GM18951 (cell line): ENCODE data around the gene JMJD8.

Experiments used
- POLR2A ChIP-seq: IDR thresholded peaks from 4 replicates; pipeline ENCODE4 v1.6.1; 2011; ENCODE audit warnings: mild to moderate bottlenecking; ENCODE audit not compliant: insufficient read length, insufficient read depth; ENCODE audit errors: extremely low read depth
- in situ Hi-C: fragments of 300-500 bp; cut with MboI; formaldehyde crosslinking; loops from one replicate; pipeline ENCODE4 v1.12.0; 2022; ENCODE audit warnings: low sequenced_read_pairs, mixed read lengths, inconsistent platforms; ENCODE audit not compliant: unreplicated experiment

JMJD8 gene

DNA sequence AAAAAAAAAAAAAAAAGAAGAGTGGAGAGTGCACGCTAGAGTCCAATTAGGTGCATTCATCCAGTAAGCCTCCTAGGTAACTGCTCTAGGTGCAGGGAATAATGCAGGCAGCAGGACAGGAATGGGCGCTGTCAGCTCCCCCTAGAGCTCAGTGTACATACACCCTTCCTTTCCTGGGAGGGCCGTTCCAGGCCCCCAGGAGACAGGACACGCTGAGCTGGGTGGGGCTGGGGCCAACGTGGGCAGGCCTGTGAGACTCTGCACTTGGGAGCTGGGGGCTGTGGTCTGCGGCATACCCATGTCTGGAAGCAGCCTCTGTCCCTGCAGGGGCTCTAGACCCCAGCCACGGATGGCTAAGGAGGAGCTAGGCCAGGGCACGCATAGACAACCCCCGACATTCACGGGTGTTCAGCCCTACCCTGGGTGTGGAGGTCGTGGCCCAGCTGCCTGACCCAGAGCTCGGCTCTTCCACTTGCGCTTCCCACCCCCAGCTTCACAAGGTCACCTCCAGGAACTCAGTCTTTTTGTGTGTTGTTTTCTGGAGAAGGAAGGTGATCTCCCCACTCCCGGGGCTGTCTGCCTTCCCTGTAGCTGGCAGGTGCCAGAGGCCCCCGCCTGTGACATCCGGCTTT, 35.8 kb upstream of the JMJD8 start:
- in situ Hi-C loops = loop anchor here (10.0 kb wide), 1 partner anchor 65 kb away; the partner anchor contains the start of genes CHTF18 and RPUSD1

DNA sequence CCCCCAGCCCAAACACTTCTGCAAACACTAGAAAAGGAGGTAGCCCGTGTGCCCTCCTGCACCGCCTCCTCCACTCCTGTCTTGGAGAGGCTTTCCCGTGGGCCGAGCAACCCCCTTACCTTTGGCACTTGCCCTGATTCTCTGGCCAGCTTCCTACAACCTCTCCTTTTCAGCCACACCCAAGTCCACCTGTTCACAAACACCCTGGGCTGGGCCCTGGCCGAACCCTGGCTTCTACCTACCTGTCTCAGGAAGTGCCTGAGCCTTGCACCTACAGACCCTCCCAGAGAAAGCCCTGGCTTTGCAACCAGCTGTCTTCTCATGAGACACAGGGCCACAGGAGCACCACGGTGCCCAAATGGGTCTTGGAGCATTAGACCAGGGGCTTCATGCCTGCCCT, 34.8 kb upstream of the JMJD8 start:
- no peak for TF ChIP-seq POLR2A
- in situ Hi-C loops = loop anchor here (10.0 kb wide), 1 partner anchor 66 kb away; the partner anchor contains the start of genes CHTF18 and RPUSD1

More for the DNA sequence above, 35.8 kb upstream of the JMJD8 start:
- no peak for TF ChIP-seq POLR2A

DNA sequence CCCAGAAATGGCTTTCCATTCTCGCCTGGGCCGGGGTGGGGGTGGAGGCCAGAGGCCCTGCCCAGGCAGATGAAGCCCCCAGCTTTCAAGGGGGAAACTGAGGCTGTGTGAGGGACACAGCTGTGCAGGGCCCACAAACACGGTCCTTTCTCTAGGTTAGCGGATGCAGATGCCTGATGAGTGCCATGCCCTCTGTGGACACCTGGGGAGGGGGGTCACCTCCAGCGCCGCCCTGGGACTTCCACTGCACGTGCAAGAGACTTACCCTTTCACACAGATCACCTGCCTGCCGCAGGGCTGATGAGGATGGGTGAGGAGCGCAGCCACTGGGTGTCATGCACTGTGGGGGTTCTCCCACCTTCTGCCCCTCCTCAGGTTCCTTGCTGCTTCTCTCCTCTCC, 34.3 kb upstream of the JMJD8 start:
- no peak for TF ChIP-seq POLR2A
- in situ Hi-C loops = loop anchor here (10.0 kb wide), 1 partner anchor 66 kb away; the partner anchor contains the start of genes CHTF18 and RPUSD1

DNA sequence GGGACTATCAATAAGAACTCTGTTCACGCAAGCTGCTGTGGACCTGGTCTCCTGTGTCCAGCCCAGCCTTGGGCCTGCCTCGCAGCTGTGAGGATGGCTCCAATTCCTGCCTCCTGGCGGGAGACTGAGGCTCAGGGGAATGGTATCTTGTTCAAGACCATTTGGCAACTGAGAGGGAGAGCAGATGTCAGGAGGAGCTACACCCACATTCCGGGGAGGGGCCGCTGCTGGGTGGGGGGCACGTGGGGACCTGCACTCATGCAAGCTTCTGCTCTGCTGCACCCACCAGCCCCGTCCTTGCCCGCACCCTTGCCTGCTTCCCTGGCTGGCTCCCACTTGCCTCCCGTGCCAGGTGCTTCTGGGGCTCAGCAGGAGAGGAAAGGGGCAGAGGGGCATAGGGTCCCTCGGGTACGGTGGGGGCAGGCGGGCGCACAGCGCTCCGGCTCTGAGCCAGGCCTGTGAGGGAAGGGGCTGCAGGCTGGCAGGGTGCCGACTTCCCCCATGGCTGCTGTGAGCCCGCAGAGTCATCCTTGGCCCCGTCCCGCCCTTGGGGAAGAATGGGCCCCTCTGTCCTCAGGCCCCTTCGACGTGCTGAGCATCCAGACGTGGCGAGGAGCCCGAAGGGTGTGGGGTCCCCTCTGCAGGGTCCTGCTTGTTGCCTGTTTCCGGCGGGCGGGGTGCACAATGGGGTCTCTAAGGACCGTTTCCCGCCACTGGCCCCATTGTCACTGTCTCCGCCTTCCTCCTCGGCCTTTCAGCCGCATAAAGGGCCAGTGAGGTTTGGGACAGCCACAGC, 33.5 kb upstream of the JMJD8 start:
- in situ Hi-C loops = loop anchor here (10.0 kb wide), 1 partner anchor 67 kb away; the partner anchor contains the start of genes CHTF18 and RPUSD1
- peak; percentile 16 for TF ChIP-seq POLR2A

DNA sequence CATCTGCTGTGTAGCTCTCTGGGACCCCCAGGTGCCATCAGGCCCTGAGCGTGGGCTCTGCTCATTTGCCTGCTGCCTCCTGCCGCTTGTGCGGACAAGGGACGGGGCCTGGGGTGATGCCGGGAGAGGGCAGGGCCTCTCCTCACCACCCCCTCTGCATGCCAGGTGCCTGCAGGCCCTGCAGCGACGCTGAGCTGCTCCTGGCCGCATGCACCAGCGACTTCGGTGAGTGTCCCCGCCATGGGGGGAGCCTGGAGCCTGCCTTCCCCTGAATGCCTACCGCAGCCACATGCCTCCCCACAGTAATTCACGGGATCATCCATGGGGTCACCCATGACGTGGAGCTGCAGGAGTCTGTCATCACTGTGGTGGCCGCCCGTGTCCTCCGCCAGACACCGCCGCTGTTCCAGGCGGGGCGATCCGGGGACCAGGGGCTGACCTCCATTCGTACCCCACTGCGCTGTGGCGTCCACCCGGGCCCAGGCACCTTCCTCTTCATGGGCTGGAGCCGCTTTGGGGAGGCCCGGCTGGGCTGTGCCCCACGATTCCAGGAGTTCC, 32.7 kb upstream of the JMJD8 start:
- TF ChIP-seq POLR2A = no peak
- in situ Hi-C loops = loop anchor here (10.0 kb wide), 1 partner anchor 68 kb away; the partner anchor contains the start of genes CHTF18 and RPUSD1

DNA sequence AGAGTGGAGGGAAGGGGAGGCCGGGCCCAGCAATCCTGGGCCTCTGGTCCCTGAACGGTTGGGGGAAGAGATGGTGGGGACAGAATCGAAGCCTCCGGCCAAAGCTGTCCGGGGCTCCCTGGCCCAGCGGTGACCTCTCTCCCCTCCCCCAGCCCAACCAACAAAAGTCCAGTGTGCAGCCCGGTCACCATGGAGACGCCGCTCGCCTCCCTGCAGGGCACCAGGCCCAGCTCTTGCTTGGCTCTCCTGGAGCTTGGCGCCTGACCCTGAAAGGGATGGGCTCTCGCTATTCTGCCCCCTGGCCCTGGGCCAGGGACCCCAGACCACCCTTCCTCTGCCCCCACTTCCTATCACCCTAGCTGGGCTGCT, 32.0 kb upstream of the JMJD8 start:
- in situ Hi-C loops = loop anchor here (10.0 kb wide), 1 partner anchor 69 kb away; the partner anchor contains the start of genes CHTF18 and RPUSD1
- no peak for TF ChIP-seq POLR2A

DNA sequence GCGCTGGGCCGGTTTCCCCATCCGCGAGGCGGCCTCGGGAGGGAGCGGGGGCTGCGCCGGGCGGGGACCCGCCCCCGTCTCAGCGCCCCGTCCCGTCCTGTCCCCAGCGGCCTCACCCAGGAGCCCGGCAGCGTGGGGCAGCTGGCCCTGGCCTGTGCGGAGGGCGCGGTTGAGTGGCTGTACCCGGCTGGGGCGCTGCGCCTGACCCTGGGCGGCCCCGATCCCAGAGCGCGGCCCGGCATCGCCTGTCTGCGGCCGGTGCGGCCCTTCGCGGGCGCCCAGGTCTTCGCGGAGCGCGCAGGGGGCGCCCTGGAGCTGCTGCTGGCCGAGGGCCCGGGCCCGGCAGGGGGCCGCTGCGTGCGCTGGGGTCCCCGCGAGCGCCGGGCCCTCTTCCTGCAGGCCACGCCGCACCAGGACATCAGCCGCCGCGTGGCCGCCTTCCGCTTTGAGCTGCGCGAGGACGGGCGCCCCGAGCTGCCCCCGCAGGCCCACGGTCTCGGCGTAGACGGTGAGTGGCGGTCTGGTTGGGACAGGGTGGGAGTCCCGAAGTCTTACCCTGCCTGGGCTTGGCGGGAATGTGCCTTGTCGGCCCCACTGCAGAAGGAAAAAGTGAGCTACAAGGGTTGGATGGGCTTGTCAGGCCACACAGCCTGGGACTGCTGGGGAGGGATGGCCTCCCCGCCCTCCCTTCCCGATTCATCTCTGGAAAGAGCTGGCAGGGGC, 31.5 kb upstream of the JMJD8 start:
- in situ Hi-C loops = loop anchor here (10.0 kb wide), 1 partner anchor 69 kb away; the partner anchor contains the start of genes CHTF18 and RPUSD1
- peak; percentile 7 for TF ChIP-seq POLR2A

DNA sequence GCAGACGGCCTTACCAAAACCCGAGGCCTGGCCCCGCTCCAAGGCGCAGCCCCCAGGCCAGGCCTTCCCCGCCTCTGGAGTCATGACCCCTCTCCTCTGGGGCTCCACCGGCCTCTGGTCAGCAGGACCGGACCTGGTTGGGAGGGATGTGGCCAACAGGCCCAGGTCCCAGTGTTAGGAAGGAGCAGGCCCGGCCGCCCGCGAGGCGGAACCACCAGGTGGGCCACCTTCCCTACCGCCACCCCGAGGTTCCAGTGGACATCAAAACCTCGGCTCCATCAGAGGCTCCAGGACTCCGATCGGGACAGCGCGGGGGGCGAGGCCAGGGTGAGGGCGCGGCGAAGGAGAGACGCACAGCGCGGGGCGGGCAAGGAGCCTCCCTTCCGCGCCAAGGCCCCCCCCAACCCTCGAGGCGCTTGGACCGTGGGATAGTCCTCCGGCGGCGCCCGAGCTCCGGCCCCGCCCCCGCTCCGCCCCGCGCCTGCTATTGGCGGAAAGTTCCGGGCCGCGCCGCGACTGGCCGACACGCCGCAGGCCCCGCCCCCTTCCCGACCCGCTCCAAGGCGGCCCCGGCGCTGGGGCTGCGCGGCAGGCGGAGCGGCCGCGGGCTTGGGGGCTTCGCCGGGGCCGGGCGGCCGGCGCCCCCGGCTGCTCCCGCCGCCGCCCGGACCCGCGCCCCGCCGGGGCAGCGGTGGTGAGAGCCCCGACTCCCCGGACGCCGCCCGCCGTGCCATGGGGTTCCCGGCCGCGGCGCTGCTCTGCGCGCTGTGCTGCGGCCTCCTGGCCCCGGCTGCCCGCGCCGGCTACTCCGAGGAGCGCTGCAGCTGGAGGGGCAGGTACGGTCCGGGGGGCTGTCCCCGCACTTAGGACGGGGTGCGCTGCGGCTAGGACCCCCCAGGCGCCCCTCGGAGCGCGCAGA, 30.7 kb upstream of the JMJD8 start, which contains the start of gene METRN:
Gene METRN, plus strand, starts transcription at position 561 of the 919 bp plus-strand sequence. Its CDS starts 172 bp downstream, at position 733.
- in situ Hi-C loops = loop anchor here (10.0 kb wide), 1 partner anchor 70 kb away; the partner anchor contains the start of genes CHTF18 and RPUSD1
- TF ChIP-seq POLR2A = peak; percentile 16

DNA sequence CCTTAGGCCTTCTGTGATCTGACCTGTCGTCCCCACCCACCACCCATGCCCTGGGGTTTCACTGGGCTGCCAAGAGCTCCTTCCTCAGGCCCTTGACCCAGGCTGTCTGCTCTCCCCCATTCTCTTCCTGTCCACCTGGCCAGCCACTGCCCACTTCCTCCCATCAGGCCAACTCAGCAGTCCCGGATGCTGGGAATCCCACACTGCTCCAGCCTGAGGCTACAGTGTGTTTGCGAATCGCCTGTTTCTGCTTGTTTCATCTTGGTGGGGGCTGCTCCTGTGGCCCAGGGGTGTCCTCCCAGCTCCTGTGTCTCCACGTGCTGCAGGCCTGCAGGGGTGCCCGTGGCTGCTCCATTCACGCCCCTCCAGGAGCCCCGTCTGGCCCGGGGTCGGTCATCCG, 29.9 kb upstream of the JMJD8 start:
- TF ChIP-seq POLR2A = no peak
- in situ Hi-C loops = loop anchor here (10.0 kb wide), 1 partner anchor 71 kb away; the partner anchor contains the start of genes CHTF18 and RPUSD1

DNA sequence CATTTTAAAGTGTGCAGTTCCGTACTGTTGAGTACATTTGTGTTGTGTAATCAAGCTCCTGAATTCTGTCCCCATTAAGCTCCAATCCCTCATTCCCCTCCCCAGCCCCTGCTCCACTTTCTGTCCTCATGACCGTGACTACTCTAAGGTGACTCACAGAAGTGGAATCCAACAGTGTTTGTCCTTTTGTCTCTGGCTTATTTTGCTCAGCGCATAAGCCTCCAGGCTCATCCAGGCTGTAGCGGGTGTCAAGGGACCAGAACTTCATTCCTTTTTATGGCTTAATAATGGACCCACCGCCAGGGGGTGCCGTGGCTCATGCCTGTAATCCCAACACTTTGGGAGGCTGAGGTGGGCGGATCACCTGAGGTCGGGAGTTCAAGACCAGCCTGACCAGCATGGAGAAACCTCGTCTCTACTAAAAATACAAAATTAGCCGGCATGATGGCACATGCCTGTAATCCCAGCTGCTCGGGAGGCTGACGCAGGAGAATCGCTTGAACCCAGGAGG, 28.7 kb upstream of the JMJD8 start:
- in situ Hi-C loops = loop anchor here (10.0 kb wide), 1 partner anchor 72 kb away; the partner anchor contains the start of genes CHTF18 and RPUSD1

DNA sequence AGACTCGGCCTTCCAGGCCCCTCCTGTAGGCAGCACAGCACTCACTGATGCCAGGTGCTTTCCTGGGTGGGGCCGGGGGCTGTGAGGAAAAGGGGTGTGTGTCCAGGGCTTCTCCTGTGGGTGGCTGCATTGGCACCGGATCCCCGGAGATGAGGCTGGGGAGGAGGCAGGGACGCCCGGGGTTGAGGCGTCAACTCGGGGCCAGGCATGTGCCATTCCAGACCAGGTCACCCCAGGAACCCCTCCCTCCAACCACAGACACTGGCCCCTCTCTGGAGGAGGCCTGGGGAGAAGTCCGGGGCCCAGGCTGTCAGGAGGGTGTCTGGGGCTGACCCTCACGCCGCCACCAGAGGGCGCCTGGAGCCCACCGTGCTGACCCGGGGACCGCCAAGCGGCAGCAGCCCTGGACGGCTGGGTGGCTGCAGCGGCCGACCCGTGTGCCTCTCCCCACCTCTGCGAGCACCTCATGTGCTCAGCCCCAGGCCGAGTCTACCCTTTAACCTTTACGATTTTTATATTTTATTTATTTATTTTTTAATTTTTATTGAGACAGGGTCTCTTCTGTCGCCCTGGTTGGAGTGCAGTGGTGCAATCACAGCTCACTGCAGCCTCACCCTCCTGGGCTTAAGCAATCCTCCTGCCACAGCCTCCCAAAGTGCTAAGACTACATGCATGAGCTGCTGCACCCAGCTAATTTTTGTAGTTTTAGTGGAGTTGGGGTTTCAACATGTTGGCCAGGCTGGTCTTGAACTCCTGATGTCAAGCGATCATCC, 27.6 kb upstream of the JMJD8 start:
- no peak for TF ChIP-seq POLR2A
- in situ Hi-C loops = loop anchor here (10.0 kb wide), 1 partner anchor 73 kb away; the partner anchor contains the start of genes CHTF18 and RPUSD1

DNA sequence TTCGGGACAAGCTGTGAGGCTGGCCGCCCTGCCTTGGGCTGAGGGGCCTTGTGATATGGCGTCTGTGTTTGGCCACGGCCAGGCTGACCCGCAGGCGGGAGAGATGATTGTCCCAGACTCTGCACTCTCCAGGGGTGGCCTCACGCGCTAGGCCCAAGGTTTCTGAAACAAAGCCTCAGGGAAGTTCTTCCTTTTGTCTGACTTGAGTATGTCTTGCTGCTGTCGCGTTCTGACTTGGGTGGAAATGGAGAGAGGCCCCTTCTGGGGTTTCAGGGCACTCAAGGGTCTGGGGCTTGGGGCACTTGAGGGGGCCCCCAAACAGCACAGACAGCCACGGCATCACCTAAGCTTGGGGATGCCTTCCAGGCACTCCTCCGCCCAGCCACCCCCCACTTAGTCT, 26.9 kb upstream of the JMJD8 start:
- in situ Hi-C loops = loop anchor here (10.0 kb wide), 1 partner anchor 74 kb away; the partner anchor contains the start of genes CHTF18 and RPUSD1
- TF ChIP-seq POLR2A = no peak
